ENCODE results near the gene JPT2.

Gene JPT2

GRCh38 chr16:1653023-1653422 is 25.1 kb upstream of the JPT2 start:
- DNase-seq (ENCODE audit: low spot score): no peak

GRCh38 chr16:1654505-1655268 is 23.4 kb upstream of the JPT2 start:
- DNase-seq (ENCODE audit: low spot score): no peak

DNA sequence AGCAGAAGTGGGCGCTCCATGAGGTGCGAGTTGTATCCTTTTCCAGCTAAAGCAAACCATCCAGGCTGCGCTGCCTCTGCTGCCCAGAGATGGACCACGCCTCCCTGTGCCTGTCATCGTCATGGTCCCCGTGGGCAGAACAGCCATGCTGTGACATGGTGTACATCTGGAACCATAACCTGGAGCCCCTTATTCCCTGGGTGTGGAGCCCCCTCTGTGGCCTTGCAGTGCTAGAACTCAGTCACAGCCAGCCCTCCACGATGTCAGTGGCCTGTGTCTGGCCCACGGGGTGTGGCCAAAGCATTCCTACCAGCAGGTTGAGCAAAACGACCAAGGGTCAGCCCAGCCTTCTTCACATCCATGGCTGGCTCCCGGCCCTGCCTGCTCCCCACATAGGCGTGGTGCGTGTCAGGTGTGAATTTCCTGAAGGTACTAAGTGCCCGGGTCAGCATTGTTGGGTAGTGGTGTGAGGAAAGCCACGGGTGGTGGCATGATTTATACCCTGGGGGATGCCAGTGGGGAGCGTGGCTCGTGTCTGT is 22.7 kb upstream of the JPT2 start:
- DNase-seq (ENCODE audit: low spot score): no peak

DNA sequence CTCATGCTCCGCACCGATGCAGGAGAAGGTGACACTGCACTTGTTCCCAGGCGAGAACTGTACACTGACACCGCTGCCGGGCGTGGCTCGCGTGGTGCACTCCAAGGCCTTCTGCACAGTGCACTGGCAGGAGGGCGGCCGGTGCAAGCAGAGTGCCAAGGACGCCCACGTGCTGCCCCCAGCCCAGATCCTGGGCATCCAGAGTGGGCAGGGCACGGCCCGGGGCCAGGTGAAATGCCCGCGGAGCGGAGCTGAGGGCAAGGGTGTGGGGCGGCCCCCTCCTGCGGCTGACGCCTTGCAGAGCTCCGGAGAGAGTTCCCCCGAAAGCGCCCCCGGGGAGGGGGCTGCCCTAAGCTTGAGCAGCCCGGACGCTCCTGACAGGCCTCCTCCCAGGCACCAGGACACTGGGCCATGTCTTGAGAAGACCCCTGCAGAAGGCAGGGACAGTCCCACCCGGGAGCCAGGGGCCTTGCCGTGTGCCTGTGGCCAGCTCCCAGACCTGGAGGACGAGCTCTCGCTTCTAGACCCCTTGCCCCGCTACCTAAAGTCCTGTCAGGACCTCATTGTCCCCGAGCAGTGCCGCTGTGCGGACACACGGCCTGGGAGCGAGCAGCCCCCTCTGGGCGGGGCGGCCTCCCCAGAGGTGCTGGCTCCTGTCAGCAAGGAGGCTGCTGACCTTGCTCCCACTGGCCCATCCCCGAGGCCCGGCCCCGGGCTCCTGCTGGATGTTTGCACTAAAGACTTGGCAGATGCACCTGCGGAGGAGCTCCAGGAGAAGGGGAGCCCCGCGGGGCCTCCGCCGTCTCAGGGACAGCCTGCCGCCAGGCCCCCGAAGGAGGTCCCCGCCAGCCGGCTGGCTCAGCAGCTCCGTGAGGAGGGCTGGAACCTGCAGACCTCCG is 21.9 kb upstream of the JPT2 start:
- no peak for DNase-seq (ENCODE audit: low spot score)

GRCh38 chr16:1656808-1657617 is 21.1 kb upstream of the JPT2 start:
- no peak for DNase-seq (ENCODE audit: low spot score)

DNA sequence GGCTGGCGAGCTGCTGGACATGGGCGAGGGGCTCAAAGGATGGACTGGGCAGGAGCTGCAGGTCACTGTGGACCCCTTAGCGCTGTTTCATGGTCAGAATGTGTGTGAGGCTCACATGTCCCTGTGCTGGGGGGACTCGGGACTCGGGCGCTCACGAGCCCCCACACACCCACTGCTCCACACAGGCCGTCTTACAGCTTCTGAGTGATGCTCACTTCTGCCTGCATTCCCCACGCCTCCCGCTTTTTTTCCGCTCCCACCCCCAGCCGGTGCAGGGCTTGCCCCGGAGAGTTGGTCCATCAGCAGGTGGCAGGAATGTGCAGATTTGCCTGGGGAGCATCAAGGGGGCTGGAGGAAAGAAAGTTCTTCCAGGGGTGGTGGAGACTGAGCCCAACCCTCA is 20.2 kb upstream of the JPT2 start:
- no peak for DNase-seq (ENCODE audit: low spot score)

- no peak for DNase-seq (ENCODE audit: low spot score)
These were observed 19.0 kb upstream of the JPT2 start for GRCh38 chr16:1659031-1659430.

DNA sequence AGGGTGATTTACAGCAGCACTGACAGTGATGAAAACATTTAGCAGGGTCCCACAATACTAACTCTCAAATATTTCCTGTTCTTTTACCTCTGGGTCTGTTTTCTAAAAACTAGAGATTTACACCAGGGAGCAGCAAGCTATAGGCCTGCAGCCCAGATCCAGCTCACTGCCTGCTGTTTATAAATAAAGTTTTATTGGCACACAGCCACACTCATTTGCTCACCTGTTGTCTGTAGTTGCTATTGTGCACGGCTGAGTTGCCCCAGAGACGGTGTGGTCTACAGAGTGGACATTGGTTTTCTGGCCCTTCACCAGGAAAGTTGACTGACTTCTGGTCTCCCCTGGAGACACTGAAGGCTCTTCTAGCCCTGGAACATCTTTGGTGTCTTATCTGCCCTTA is 16.3 kb upstream of the JPT2 start:
- DNase-seq (ENCODE audit: low spot score): no peak

DNA sequence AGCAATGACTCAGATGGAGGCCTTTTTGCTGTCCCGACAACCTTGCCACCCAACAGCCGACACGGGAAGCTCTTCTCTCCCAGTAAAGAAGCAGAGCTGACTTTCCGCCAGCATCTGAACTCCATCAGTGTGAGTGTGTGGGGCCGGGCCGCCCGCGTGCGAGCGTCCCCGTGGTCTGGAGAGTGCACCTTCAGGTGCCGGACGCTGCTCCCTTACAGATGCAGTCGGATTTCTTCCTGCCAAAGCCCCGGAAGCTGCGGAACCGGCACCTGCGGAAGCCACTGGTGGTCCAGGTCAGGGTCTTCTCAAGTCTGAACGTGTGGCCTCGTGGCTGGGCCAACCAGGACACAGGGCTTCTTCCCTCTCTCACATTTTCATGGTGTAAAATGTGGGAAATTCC is 15.5 kb upstream of the JPT2 start:
- no peak for DNase-seq (ENCODE audit: low spot score)

GRCh38 chr16:1665829-1666228 is 12.2 kb upstream of the JPT2 start:
- DNase-seq (ENCODE audit: low spot score): no peak

- no peak for DNase-seq (ENCODE audit: low spot score)
These were observed 11.8 kb upstream of the JPT2 start for GRCh38 chr16:1666316-1666715.

GRCh38 chr16:1667271-1667670 is 10.8 kb upstream of the JPT2 start:
- DNase-seq (ENCODE audit: low spot score): no peak

GRCh38 chr16:1667916-1668315 is 10.2 kb upstream of the JPT2 start:
- no peak for DNase-seq (ENCODE audit: low spot score)

DNA sequence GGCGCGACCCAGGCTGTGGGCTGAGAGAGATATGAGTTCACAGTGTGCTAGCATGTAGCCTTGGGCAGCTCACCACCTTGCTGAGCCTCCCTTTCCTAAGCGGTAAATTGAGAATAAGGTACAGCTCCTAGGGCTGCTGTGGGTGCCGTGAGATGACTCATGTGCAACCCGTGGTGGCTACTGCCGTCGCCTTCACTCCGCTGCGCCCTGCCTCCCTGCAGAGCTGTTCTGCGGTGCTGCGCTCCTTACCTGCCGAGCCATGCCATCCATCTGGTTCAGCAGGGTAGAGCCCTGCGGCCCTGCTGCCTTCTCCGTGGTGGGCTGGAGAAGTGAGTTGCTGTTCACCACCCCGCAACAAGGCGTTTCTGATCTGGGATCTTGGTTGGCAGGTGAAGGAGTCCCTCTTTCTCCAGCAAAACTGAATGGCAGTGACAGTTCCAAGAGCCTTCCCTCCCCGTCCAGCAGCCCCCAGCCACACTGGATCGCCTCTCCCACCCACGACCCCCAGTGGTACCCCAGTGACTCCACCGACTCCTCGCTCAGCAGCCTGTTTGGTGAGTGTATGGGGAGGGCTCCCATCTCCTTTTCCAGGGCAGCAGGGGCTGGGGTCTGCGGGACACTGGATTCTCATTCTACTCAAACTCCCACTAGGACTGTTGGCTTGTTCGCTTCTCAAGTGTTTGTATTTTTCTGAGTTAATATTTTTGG is 9.3 kb upstream of the JPT2 start:
- no peak for DNase-seq (ENCODE audit: low spot score)

DNA sequence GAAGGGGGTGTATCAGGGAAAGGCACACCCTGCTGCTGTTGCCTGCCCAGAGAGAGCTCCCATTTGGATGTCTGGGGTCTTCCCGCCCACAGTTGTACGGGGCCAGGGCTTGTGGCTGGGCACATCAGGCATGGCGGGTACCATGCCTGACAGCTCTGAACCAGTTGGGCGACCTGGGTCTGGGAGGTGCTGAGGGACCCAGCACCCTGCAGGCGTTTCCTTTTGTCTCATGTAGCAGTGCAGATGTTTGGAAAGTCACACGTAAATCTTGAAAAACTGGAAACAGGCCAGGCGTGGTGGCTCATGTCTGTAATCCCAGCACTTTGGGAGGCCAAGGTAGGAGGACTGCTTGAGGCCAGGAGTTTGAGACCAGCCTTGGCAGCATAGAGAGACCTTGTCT is 8.4 kb upstream of the JPT2 start:
- DNase-seq (ENCODE audit: low spot score): no peak

DNA sequence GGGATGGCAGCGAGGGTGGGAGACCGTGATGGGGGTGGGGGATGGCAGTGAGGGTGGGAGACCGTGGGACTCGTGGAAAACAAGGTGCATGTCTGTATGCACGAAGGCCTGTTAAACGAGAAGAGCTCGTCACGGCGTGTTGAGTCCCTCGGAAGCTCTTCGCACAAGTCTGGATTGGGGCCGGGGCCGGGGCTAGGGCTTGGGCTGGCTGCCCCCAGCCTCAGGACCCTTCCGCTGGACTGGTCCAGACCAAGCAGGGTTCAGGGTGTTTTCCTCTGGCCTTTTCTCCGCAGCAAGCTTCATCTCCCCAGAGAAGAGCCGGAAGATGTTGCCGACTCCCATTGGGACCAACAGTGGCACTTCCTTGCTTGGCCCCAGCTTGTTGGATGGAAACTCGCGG is 7.7 kb upstream of the JPT2 start:
- DNase-seq (ENCODE audit: low spot score): no peak

GRCh38 chr16:1670866-1671265 is 7.2 kb upstream of the JPT2 start:
- DNase-seq (ENCODE audit: low spot score): no peak

- no peak for DNase-seq (ENCODE audit: low spot score)
These were observed 4.5 kb upstream of the JPT2 start for GRCh38 chr16:1673424-1674151.

- DNase-seq (ENCODE audit: low spot score): no peak
These were observed 3.8 kb upstream of the JPT2 start for GRCh38 chr16:1674306-1674705.

DNA sequence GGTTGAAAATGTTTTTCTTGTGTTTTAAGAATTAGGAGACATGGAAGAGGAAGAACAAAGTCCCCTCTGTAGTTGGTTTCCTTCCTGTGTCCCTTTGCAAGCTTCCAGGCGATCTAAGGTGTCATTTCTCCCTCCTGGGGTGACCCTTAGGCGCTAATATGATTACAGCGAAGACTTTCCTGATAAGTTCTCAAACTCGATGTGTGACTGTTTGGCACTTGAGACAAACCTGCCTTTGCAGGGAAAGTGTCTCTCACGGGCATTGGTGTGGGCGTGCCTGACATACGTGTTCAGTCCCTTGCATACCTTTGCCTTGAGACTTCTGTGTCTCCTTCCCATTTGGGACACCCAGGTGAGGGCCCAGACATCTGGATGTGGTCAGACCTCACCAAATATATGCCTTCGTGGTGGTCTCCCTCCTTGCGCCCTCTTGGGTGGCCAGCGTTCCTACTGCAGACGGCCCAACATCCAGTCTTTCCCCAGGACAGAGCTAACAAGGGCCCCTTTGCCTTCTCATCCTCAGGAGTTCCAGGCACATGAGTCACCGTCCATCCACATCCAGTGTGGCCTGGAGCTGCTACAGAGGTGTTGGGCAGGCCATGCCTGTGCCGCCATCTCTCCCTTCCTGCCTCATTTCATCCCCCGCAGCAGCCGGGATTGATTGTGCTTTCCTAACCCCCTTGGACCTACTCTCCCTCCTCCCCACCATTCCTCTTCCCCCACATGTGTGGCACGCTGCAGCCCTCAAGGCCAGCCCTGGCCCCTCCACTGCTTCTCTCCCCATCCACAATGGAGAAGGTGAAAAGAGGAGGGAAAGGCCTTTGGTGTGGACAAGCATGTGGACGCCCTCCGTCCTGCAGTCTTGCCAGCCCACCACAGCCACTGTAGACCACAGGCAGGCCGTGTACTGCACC is 3.1 kb upstream of the JPT2 start:
- DNase-seq (ENCODE audit: low spot score): no peak
